ENCODE results near the gene ELAPOR1.
"Not testable (repeated sequence)": the region's sequence is repeated elsewhere in the genome, so short reads cannot be mapped to it uniquely, and the experiment has no call there.

Gene ELAPOR1

GRCh38 chr1:109137958-109138357 is 24.0 kb downstream of the ELAPOR1 start:
- no peak for DNase-seq

- peak; percentile 20 to 45 for DNase-seq
Measured at GRCh38 chr1:109138358-109138757, 24.4 kb downstream of the ELAPOR1 start.

- no peak for DNase-seq
Measured at GRCh38 chr1:109140392-109140791, 26.5 kb downstream of the ELAPOR1 start.

- no peak for DNase-seq
Measured at GRCh38 chr1:109142260-109142659, 28.3 kb downstream of the ELAPOR1 start.

GRCh38 chr1:109142725-109143124 is 28.8 kb downstream of the ELAPOR1 start:
- DNase-seq: not testable (repeated sequence)

GRCh38 chr1:109148987-109149561 is 35.2 kb downstream of the ELAPOR1 start:
- DNase-seq: no peak

- no peak for DNase-seq
Measured at GRCh38 chr1:109149874-109150601, 36.1 kb downstream of the ELAPOR1 start.

- DNase-seq: peak; percentile 11 to 38
Measured at GRCh38 chr1:109151146-109151990, 37.5 kb downstream of the ELAPOR1 start.

- no peak for DNase-seq
Measured at GRCh38 chr1:109152196-109152595, 38.3 kb downstream of the ELAPOR1 start.

- DNase-seq: no peak
Measured at GRCh38 chr1:109156916-109157385, 43.0 kb downstream of the ELAPOR1 start.

- DNase-seq: no peak
Measured at GRCh38 chr1:109158433-109158832, 44.5 kb downstream of the ELAPOR1 start.

- DNase-seq: no peak
Measured at GRCh38 chr1:109159326-109159725, 45.4 kb downstream of the ELAPOR1 start.

- peak; percentile 51 to 82 for DNase-seq
Measured at GRCh38 chr1:109160071-109160840, 46.3 kb downstream of the ELAPOR1 start.

GRCh38 chr1:109161858-109162606 is 48.1 kb downstream of the ELAPOR1 start:
- DNase-seq: peak; percentile 80 to 90

GRCh38 chr1:109162626-109163025 is 48.7 kb downstream of the ELAPOR1 start:
- DNase-seq: no peak

GRCh38 chr1:109163551-109163950 is 49.6 kb downstream of the ELAPOR1 start:
- peak in 1 of 2 donors; percentile 20 for DNase-seq

All from inflammatory macrophage treated with lipopolysaccharide for 1 hour (primary cell).